Embryonic facial prominence (tissue), 1 donor: ENCODE measurements around the gene CCDC28B.

Source experiments
- DNase-seq: peaks from one replicate; pipeline ENCODE4 v3.0.0-alpha.2; 2016; ENCODE audit errors: extremely low spot score

The CCDC28B gene

DNA sequence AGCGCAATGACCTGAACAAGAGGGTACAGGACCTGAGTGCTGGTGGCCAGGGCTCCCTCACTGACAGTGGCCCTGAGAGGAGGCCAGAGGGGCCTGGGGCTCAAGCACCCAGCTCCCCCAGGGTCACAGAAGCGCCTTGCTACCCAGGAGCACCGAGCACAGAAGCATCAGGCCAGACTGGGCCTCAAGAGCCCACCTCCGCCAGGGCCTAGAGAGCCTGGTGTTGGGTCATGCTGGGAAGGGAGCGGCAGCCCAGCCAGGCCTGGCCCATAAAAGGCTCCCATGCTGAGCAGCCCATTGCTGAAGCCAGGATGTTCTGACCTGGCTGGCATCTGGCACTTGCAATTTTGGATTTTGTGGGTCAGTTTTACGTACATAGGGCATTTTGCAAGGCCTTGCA, 5.4 kb upstream of the CCDC28B start:
- DNase-seq = no peak

DNA sequence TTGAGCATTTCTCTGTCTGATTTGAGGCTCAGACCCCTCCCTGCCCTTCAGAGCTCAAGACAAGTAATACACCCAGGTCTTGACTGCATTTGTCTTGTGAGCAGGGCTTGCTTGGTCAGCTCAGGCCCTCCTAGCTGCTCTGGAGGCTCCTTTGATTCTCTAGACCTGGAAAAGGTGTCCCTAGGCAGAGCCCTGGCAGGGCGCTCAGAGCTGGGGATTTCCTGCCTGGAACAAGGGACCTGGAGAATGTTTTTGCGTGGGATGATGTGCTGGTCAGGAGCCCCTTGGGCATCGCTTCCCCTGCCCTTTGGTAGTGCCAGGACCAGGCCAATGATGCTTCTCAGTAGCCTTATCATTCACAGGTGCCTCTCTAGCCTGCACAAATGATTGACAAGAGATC, 4.9 kb upstream of the CCDC28B start:
- no peak for DNase-seq

DNA sequence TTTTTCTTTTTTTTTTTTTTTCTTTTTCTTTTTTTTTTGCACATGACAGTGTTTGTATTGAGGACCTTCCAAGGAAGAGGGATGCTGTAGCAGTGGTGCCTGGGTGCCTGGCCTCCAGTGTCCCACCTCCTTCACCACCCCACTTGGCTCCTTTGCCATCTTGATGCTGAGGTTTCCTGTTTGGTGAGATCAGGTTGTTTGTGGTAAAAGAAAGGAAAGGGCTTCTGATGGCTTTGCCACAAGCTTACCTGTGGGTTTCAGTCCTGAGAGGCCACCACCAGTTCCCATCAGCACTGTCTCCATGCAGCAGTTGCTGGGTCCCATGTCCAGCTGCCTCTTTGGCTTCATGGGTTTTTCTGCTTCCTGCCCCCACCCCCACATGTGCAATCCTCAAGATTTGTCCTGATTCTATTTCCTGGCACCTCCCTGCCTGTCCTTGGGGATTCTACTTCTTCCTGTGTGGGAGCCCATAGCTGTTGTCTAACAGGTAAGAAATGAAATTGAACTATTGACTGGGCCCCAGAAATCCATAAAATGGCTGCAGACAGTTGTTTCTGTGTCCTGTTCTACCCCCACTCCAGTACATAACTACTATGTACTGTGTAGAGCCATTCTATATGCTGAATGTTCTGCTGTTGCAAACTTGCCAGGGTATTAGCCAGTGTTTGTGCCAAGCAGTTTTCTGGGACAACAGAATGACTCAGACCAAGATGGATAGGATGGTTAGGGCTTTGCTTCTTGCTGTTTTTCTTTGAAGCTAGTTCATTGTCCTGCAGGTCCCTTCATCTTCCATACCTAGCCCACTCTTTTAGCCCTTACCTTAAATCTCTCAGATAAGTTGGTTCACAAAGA, 4.2 kb upstream of the CCDC28B start:
- no peak for DNase-seq

DNA sequence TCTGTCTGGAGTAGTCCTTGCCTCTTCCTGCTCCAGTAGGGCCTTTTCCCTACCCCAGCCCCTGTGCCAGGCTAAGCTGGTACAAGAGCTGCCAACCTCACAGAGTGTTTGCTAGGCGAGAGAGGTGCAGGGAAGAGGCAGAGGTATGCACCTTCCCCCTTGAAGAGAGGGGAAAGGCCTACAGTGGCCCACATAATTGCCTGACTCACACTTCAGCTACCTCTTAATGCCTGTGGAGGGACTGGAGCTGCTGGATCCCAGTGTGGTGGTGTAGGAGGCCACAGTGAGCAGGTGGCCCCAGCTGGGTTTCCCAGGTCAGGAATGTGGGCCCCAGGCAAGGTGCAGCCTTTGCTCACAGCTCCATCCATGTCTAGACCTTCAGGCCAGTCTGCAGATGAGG, 3.3 kb upstream of the CCDC28B start:
- DNase-seq = no peak

DNA sequence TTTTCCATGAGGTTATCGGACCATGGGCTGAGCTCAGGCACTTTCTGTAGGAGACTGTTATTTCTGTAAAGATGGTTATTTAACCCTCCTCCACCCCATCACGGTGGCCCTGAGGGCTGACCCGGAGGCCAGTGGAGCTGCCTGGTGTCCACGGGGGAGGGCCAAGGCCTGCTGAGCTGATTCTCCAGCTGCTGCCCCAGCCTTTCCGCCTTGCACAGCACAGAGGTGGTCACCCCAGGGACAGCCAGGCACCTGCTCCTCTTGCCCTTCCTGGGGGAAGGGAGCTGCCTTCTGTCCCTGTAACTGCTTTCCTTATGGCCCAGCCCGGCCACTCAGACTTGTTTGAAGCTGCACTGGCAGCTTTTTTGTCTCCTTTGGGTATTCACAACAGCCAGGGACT, 2.6 kb upstream of the CCDC28B start:
- DNase-seq = no peak

DNA sequence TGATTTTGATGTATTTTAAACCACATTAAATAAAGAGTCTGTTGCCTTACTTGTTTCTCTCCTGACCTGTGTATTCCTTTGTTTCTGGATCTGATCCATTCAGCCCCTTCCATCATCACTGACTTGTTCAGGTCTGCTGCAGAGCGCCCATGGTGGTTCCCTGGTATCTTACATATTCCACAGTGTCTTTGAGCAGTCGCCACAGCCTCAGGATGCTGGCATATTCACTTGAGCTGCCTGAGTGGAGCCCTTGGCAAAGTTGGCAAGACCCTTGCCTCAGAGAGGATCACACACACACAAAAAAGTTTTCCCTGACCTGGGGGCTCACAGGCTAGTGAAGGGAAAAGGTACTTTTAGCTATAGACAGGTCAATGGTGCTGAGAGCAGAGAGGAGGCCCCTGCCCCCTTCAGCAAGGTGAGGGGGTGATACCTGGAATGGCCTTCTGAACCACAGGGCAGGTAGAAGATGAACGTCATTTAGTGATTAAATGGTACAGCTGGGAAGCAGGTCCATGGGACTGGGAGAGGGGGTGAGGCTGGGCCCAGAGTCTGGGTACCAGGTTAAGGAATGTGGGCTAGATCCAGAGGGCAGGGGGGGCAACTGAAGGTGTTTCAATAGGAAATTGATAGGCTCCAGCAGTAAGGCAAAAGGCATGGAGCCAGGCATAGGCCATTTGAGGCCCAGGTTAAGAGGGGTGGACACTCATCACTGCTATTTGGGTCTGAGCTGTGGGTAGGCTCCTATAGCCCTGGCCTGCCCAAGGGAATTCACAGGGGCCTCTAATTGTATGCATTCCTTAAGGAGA, 2.0 kb upstream of the CCDC28B start:
- no peak for DNase-seq

DNA sequence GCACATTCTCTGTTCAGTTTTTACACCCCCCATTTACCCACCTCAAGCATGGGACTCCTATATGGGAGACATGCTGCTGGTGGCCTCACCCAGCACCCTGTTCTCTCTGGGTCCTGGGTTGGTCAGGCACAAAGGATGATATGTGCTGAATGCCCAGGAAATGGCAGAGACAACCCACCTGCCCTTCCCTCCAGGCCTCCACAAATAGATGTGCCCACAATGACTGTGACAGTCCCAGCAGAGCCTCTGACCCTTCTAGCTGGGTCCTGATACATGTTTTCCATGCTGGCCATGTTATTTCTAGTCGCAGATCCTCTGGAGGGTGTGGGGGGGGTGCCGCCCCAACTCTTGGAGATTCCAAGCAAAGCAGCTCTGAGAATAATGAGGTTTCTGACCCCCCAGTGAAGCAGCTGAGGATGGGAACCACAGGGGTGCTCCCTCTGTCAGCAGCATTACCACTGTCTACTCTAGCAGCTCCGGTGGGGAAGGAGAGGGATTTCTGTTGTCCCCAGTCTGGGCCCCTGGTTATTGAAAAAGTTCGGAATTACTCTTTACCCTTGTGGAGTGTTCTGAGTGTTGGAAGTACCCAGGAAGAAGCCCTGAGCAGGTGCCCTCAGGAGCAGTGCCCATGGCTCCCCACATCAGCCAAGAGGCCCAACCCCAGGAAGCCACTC, 1.2 kb upstream of the CCDC28B start:
- DNase-seq = no peak

DNA sequence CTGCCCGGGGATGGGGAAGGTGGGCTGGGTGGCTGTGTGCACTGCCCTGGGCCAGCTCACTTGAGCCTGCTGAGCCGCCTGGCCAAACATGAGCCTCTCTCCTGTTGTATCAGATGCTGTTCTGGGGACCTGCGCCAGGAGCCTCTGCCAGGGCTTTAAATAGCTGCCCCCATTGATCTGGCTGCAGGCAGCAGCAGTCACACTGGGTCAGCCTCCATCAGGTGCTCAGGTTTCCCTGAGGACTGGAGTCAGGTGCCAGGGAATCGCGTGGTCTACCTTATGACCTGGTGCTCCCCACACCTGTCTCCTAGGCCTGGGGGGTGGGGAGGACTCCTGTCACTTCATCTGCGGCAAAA, 700 bp upstream of the CCDC28B start:
- DNase-seq = no peak

DNA sequence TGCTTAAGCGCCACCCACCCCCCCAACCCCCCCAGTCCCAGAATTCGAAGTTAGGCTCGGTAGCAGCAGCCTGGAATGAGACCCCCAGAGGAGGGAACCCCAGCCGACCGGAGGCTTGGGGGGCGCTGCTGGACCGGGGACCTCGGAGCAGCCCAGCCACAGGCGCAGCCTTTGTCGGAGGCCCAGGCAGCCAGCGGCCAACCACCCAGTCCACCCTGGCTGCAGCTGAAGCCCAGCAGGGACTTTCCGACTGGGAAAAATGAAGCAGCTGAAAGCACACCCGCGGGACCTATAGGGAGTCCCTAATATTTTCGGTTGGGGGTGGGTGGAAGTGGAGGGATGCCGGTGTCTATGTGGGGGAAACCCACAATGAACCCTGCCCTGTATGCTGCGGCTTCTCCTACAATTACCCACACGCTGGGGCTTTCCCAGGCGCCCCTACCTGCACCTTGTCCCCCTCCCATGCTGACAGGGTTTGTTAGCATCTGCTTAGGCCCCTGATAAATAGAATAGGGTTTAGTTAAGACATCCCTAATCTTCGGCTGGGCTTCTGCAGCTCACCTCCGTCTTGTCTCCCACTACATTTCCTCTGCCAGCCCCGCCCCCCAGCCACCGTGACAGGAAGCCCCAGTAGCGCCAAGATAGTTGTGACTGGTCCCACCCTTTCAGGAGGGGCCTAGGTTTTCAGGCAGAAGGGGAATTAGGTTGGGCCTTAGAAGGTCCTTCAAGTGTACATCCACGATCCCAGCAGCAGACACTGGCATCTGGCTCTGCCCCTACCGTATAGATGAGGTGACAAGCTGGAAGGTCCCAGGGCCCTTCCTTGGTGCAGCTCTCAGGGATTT, 838 bp downstream of the CCDC28B start:
- no peak for DNase-seq

DNA sequence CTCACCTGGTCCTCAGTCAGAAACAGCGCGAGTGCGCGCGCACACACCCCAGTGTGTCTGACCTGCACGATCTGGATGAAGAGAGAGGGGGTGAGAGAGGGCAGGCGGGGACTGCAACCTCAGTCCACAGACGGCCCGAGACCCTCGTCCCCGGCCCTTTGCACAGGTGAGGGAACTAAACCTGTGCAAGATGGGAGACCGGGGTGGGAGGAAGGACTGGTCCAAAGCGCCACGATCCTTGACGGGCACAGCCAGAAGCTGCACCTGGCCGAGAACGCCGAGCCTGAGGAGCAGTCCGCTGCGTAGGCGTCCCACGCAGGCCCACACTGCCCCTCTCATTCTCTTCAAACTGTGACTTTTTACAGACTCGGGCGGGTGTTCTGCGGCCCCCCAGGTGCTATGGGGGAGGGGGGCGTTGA, 4.6 kb downstream of the CCDC28B start:
- no peak for DNase-seq

DNA sequence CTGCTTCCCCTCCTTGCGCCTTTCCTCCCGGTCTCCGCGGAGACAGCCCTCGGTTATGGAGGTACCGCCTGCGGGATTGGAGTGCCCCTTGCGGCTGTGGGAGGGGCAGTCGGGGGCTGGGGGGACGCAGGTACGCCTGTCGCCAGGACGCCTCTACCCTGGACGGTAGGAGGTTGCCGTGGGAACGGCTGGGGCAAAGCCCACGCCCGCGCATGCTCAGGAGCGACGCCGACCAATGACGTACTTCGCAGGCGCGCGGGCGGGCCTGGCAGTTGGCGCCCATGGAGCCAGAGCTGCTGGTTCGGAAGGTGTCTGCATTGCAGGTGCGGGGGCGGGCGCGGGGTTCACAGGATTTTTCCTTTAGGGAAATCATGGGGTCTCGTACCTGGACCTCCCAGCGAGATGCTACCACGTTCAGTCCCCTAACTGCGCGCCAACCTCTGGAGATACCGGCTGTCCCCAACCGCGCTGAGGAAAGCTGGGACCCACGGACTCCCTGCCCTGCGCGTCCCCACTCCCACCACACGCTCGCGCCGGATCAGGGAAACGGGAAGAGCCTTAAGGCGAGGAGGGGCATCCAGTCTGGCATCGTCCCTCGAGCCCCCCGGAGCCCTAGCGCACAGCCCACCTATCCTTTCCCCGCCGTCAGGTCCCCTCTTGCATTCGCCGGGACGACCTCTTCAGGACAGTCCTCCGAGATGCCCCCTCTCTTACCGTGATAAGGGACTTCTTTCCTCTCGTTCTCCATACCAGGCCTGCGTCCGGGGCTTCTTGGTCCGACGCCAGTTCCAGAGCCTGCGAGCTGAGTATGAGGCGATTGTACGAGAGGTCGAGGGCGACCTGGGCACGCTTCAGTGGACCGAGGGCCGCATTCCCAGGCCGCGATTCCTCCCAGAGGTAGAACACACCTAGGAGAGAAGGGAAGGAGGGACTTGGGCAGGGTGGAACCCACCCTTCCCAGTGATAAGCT, 5.3 kb downstream of the CCDC28B start, which contains the start of gene IQCC:
Gene IQCC (plus strand): TSS at position 271 of the 970 bp plus-strand sequence. CDS start 11 bp downstream, at position 282.
- peak; percentile 74 for DNase-seq

DNA sequence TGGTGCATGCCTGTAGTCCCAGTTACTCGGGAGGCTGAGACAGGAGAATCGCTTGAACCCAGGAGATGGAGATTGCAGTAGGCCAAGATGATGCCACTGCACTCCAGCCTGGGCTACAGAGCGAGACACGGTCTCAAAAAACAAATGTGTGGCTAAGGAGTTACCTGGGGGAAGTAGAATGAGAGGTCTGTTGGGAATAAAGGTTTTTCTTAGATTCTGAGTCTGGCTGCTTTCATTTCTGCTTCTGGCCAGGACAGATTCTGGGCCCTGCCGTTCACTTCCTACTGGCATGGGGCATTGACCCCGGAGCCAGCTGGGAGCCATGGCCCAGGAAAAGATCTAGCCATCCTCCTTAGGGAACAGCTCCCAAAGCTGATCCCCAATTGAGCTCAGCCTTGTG, 8.1 kb downstream of the CCDC28B start:
- DNase-seq = no peak

DNA sequence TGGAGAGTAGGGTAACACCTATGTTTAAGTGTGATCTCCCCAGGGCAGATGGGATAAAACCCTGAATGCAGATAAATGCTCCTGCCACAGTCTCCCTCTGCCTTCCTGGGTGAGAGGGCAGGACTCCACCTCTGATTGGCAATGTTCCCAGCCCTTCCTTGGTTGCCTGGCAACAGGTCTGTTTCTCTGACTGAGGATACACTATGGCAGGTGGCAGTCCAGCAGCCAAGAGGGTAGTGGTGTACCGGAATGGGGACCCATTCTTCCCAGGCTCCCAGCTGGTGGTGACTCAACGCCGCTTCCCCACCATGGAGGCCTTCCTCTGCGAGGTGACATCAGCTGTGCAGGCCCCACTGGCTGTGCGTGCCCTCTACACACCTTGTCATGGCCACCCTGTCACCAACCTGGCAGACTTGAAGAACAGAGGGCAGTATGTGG, 8.5 kb downstream of the CCDC28B start, which contains the start of gene DCDC2B:
Gene DCDC2B (plus strand): TSS at position 199 of the 438 bp plus-strand sequence. CDS start 5 bp downstream, at position 204.
- DNase-seq = no peak

DNA sequence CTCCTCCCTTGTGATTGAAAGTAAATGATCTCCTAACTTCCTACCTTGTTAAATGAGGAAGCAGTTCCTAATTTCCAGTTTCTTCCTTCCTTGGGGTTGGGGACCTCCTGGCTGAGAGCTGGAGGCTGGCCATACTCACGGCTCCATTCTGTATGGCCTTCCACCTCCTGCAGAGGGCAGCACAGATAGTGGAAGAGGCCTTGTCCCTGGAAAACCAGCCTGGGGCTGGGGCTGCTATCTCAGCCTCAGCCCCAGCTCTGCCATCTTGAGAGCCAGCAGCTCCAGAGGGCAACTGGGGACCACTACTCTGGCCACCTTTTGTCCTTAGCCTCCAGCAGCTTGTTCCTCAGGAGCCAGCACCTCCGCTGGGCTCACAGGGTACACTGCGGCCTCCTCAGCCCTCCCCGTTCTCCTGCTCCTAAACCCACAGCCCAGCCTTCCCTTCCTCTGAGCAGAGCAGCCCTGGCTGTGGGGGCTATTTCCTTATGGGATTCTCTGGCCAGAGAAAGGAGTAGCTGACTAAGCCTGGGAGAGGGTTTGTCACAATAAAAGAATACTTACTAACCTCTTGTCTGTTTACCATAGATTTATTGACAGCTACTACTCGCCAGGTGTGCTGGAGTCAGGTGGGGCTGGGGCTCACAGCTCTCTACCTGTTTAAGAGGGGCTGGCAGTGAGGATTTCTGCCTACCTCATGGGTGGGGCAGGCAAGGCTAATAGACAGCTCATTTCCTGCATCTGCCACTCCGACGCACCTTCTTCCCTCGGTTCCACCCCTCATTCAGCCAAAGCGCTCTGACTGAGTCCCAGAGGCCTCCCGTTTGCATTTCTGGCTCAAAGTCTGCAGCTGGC, 15.5 kb downstream of the CCDC28B start:
- DNase-seq = no peak

DNA sequence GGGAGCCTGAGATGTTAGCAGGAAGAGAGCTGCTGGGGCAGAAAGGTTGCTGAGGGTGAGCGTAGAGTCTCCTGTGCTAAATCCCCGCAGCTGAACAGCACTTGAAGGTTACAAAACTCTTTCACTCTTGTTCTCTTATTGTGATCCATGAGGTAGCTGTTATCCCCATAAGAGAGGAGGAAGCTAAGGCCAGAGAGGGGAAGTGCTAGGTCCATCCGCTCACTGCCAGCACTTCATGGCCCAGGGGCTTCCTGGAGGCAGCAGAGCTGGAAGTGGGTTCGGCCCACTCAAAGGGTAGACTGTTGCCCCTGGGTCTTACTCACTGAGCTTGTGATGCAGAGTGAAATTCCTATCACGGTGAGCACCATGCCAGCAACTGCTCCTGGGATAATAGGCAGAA, 16.2 kb downstream of the CCDC28B start:
- no peak for DNase-seq

DNA sequence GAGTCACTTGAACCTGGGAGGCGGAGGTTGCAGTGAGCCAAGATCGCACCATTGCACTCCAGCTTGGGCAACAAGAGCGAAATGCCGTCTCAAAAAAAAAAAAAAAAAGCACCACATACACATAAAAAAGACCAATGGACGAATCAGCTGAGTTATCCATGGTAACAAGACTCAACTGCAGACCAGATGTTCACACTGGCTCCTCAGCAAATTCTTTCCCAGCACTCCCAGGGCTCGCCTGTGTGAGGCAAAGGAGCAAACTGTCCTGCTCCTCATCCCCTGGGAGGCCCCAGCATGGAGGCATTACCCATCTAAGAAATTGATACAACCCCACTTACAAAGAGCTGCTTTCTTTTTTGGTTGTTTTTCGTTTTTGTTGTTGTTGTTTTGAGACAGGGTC, 18.6 kb downstream of the CCDC28B start:
- DNase-seq = no peak

DNA sequence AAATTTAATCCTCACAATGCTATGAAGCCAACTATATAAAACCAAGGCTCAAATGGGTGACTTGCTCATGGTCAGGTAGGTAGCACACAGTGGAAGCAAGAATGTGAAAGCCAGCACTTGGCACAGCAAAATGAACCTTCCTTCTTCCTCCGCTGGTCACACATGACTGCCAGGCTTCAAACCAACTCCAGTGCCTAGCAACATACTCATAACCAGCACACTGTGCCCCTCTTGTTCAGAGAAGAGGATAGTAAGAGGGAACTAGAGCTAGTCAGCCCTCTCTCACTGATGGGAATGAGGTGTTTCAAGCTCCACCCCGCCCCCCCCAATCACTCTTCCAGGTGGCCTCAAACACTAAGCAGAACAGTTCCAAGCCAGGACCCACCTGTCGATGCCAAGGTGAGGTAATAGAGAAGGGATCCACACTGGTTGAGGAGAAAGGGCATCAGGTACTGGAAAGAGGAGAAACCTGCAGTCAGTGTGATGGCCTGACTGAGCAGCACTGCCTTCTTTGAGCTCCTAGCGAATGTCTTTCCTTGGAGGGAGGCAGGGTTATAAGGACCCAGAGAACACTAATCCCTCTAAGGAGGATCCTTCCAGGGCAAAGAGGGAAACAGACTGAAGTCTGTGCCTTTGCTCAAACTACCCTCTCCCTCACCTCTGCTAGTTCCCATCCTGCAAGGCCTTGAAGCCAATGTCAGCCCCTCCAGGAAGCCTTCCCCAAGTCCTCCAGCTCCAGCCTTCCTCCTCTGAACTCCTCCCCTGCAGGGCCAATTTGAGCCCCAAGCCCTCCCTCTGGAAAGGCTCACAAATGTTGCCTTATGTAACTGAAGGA, 20.6 kb downstream of the CCDC28B start:
- no peak for DNase-seq

DNA sequence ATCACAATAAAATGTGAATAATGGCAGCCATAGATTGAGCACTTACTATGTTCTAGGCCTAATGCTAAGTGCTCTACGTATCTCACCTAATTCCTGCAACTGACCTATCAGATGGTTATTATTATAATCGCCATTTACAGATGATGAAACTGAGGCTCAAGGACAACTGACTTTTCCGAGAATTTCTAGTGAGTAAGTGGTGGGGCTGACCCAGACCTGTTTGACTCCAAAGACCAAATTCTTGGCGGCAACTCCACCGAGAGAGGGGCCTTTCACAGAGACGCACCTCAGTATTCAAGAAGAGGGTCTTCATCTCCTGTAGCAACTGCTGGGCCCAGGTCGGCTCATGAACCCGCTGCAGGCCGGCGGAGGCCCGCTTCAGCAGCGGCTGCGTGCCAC, 21.2 kb downstream of the CCDC28B start:
- DNase-seq = no peak
